B cell (primary cell): ENCODE data around the gene ZP2. TPM values are rescaled to one million over a fixed set of nuclear protein-coding genes. Genes with fewer than 3 reads are reported as not detected.

Experiments used
- ATAC-seq: fragments of 200-7000 bp; cut with Tn5 transposase; one replicate; pipeline ENCODE4 v1.10.0; 2021; ENCODE audit warnings: low read depth, mild to moderate bottlenecking, moderate number of reproducible peaks, moderate library complexity
- CTCF ChIA-PET: fragments of 350-600 bp; sonication (Branson Sonifier 250); formaldehyde crosslinking; loops from one replicate; lab custom pipeline; 2021; ENCODE audit warnings: antibody characterized with exemption, inconsistent platforms; lab: Charles Lee
- POLR2A ChIA-PET: fragments of 350-600 bp; sonication (Branson Sonifier 250); formaldehyde crosslinking; loops from one replicate; lab custom pipeline; 2021; ENCODE audit warnings: antibody characterized with exemption; lab: Charles Lee
- DNase-seq: peaks from one replicate; pipeline ENCODE4 v3.0.0; 2013
- H2AFZ ChIP-seq: 2 replicates; pipeline ENCODE4 v1.6.1; 2012; ENCODE audit warnings: mild to moderate bottlenecking, low read depth, low read length; ENCODE audit not compliant: insufficient read depth, poor library complexity, severe bottlenecking
- H3K27ac ChIP-seq, 2 donors: 1 replicate in 1 of 2; 2 replicates in 1 of 2; pipeline ENCODE4 v1.5.1; 2012 to 2013; ENCODE audit warnings: low read length in 2 of 2, mild to moderate bottlenecking in 2 of 2, moderate library complexity in 1 of 2
- H3K27me3 ChIP-seq, 4 experiments: fragments of 200-600 bp in 1 of 4; sonication (generic) in 1 of 4; replicated peaks in 1 of 4; 1 replicate in 2 of 4; 2 replicates in 2 of 4; pipeline versions ENCODE4 v1.6.1 to v1.7.0; 2013 to 2016; ENCODE audit warnings: low read length in 3 of 4, mild to moderate bottlenecking in 2 of 4, mixed read lengths in 1 of 4, moderate library complexity in 1 of 4; ENCODE audit not compliant: insufficient read depth in 4 of 4, control insufficient read depth in 3 of 4; ENCODE audit errors: control extremely low read depth in 1 of 4
- H3K36me3 ChIP-seq, 2 experiments: replicated peaks in 1 of 2; 1 replicate in 1 of 2; 2 replicates in 1 of 2; pipeline versions ENCODE4 v1.6.1 to v1.7.1; 2013; ENCODE audit warnings: low read length in 1 of 2; ENCODE audit not compliant: insufficient read depth in 2 of 2, control insufficient read depth in 1 of 2; ENCODE audit errors: control extremely low read depth in 1 of 2, extremely low read depth in 1 of 2
- H3K4me1 ChIP-seq, 2 donors: fragments of 200-600 bp in 1 of 2; sonication (generic) in 1 of 2; 1 replicate in 1 of 2; 2 replicates in 1 of 2; pipeline versions ENCODE4 v1.5.1 to v1.6.1; 2013 to 2017; ENCODE audit warnings: low read length in 2 of 2; ENCODE audit not compliant: control insufficient read depth in 2 of 2, insufficient read depth in 2 of 2
- H3K4me2 ChIP-seq: replicated peaks from 2 replicates; pipeline ENCODE3; 2012; ENCODE audit warnings: mild to moderate bottlenecking, low read depth, low read length; ENCODE audit not compliant: poor library complexity, severe bottlenecking
- H3K4me3 ChIP-seq, 5 experiments: fragments of 200-600 bp in 1 of 5; sonication (generic) in 1 of 5; 1 replicate in 3 of 5; 2 replicates in 2 of 5; pipeline versions ENCODE4 v1.5.1 to v1.7.0; 2011 to 2016; ENCODE audit warnings: low read length in 4 of 5, mild to moderate bottlenecking in 4 of 5, low read depth in 2 of 5, control low read depth in 1 of 5, moderate library complexity in 1 of 5; ENCODE audit not compliant: insufficient read depth in 1 of 5; ENCODE audit errors: control extremely low read depth in 1 of 5, extremely low read depth in 1 of 5
- H3K79me2 ChIP-seq: fragments of 200-600 bp; sonication (generic); one replicate; pipeline ENCODE4 v1.6.0; 2016; ENCODE audit warnings: low read length; ENCODE audit not compliant: control insufficient read depth, insufficient read depth
- H3K9ac ChIP-seq: fragments of 200-600 bp; sonication (generic); 2 replicates; pipeline ENCODE4 v1.6.1; 2017; ENCODE audit warnings: mild to moderate bottlenecking, low read length, moderate library complexity
- H3K9me3 ChIP-seq, 3 donors: one replicate each; pipeline versions ENCODE4 v1.6.1 to v1.7.1; 2013; ENCODE audit warnings: low read length in 2 of 3; ENCODE audit not compliant: control insufficient read depth in 2 of 3, insufficient read depth in 1 of 3; ENCODE audit errors: control extremely low read depth in 1 of 3
- H4K20me1 ChIP-seq: 2 replicates; pipeline ENCODE4 v1.6.0; 2012; ENCODE audit warnings: mild to moderate bottlenecking, low read length; ENCODE audit not compliant: insufficient read depth, control insufficient read depth, poor library complexity, severe bottlenecking
- H3K27ac Mint-ChIP-seq: one replicate; pipeline ENCODE4 v1.8.0; 2021; ENCODE audit warnings: mixed read lengths
- H3K27me3 Mint-ChIP-seq: one replicate; pipeline ENCODE4 v1.8.0; 2021; ENCODE audit warnings: mixed read lengths
- H3K4me1 Mint-ChIP-seq: one replicate; pipeline ENCODE4 v1.8.0; 2021; ENCODE audit warnings: mixed read lengths
- H3K4me3 Mint-ChIP-seq: one replicate; pipeline ENCODE4 v1.8.0; 2021; ENCODE audit warnings: mixed read lengths
- H3K9me3 Mint-ChIP-seq: one replicate; pipeline ENCODE4 v1.8.0; 2022; ENCODE audit warnings: mixed read lengths; ENCODE audit not compliant: insufficient read depth
- CTCF ChIP-seq: fragments of 200-600 bp; IDR thresholded peaks from one replicate; pipeline ENCODE4 v1.8.0; 2022; ENCODE audit warnings: antibody characterized with exemption, mild to moderate bottlenecking
- EZH2 ChIP-seq: IDR thresholded peaks from 2 replicates; pipeline ENCODE4 v1.6.1; 2012; ENCODE audit warnings: borderline replicate concordance, low read depth, mild to moderate bottlenecking, moderate library complexity, low read length; ENCODE audit not compliant: insufficient read depth, poor library complexity, severe bottlenecking
- WGBS: methylation state at CpG from one replicate; pipeline ENCODE4 v1.1.5; 2013; ENCODE audit warnings: missing lambda C conversion rate; ENCODE audit not compliant: insufficient coverage; 5-methylcytosine and 5-hydroxymethylcytosine counted together
- intact Hi-C: fragments of 100-400 bp; cut with micrococcal nuclease; formaldehyde crosslinking; loops from one replicate; pipeline ENCODE4 v1.10.0; 2022
- polyA plus RNA-seq: library from polyadenylated mRNA; depleted of rRNA; stranded (reverse); fragments of >200 nt; gene quantifications from 2 replicates; pipeline ENCODE4 v1.2.3, GENCODE V29; 2012
- total RNA-seq, 2 donors: library from RNA; stranded (reverse); fragments of 120-200 nt in 1 of 2; gene quantifications; 1 replicate in 1 of 2; 2 replicates in 1 of 2; pipeline versions ENCODE4 v1.2.3 to v1.2.4, GENCODE V29; 2013 to 2022

The ZP2 gene
- total and polyA plus RNA-seq, 2 donors (not counting 1 experiment from before 2014, with no cell fraction given), result not detected

DNA sequence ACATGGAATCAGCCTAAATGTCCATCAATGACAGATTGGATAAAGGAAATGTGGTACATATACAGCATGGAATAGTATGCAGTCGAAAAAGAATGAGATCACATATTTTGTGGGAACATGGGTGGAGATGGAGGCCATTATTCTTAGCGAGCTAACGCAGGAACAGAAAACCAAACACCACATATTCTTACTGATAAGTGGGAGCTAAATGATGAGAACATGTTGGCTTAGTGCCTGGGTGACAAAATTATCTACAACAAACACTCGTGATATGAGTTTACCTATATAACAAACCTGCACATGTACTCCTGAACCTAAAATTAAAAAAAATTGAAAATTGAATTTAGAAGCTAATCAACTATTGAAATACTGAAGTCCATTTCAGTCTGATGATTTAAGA is 28.3 kb upstream of the ZP2 start:
- no peaks in the 10 kb centered on the region for H3K4me1 Mint-ChIP-seq

DNA sequence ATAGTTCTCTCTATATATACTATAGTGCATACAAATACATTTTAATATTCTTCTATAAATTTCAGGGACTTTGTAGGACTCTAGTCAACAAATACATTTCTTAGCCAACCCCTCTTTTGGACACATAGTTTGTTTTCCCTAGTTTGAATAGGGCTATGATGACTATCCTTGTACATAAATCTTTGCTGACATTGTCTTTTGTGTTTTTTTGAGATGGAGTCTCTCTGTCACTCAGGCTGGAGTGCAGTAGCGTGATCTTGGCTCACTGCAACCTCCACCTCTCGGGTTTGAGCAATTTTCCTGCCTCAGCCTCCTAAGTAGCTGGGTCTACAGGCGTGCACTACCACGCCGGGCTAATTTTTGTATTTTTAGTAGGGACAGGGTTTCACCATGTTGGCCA is 25.5 kb upstream of the ZP2 start:
- POLR2A ChIA-PET, result no interaction called here
- no peaks in the 10 kb centered on the region for H3K4me1 ChIP-seq
- no peaks in the 10 kb centered on the region for H3K79me2 ChIP-seq
- H3K9me3 Mint-ChIP-seq, result peaks cover 5% of the 10 kb centered on the region
- H3K4me1 Mint-ChIP-seq, result no peaks in the 10 kb centered on the region
- H3K9me3 ChIP-seq, result peaks cover 0 to 2% (median 0%) of the 10 kb centered on the region in 3 donors
- ATAC-seq (no peak), DNase-seq (no peak)
- no peak for TF ChIP-seq EZH2
- CTCF ChIA-PET, result no interaction called here
- peaks cover 22% of the 10 kb centered on the region for H3K27me3 Mint-ChIP-seq
- intact Hi-C loops, result no loop called here
- no peaks in the 10 kb centered on the region for H4K20me1 ChIP-seq
- H3K36me3 ChIP-seq, result no peaks in the 10 kb centered on the region
- H3K27me3 ChIP-seq, result peaks cover 0 to 10% (median 0%) of the 10 kb centered on the region in 4 experiments
- H3K27ac ChIP-seq, result no peak overlapping the region
- H3K27ac Mint-ChIP-seq, result no peak overlapping the region
- no peak overlapping the region for H3K9ac ChIP-seq
- no peak overlapping the region for H3K4me3 ChIP-seq
- H3K4me3 Mint-ChIP-seq, result no peak overlapping the region
- no peak overlapping the region for H3K4me2 ChIP-seq
- 90% methylated on average over 5 of the region's 5 CpGs for WGBS
- H2AFZ ChIP-seq, result no peak overlapping the region

More for the DNA sequence above, 28.3 kb upstream of the ZP2 start:
- ChIA-PET POLR2A (no interaction called here), CTCF (no interaction called here)
- Histone ChIP-seq H3K36me3 (no peaks in the 10 kb centered on the region), H2AFZ (no peak overlapping the region), H3K4me2 (no peak overlapping the region), H3K9ac (no peak overlapping the region), H3K79me2 (no peaks in the 10 kb centered on the region), H3K27me3 (no peaks in the 10 kb centered on the region), H3K4me1 (no peaks in the 10 kb centered on the region), H3K4me3 (no peak overlapping the region), H4K20me1 (no peaks in the 10 kb centered on the region), H3K9me3 (no peaks in the 10 kb centered on the region), H3K27ac (no peak overlapping the region)
- no peak for ATAC-seq
- Mint-ChIP-seq H3K9me3 (peaks cover 5% of the 10 kb centered on the region), H3K27ac (no peak overlapping the region), H3K4me3 (no peak overlapping the region), H3K27me3 (peaks cover 5% of the 10 kb centered on the region)
- TF ChIP-seq CTCF (no peak), EZH2 (no peak)
- DNase-seq, result no peak
- WGBS, result no CpG with 5 or more reads among the region's 4 CpGs
- intact Hi-C loops, result no loop called here
